ENCODE data around the gene NFIA.

NFIA gene

DNA sequence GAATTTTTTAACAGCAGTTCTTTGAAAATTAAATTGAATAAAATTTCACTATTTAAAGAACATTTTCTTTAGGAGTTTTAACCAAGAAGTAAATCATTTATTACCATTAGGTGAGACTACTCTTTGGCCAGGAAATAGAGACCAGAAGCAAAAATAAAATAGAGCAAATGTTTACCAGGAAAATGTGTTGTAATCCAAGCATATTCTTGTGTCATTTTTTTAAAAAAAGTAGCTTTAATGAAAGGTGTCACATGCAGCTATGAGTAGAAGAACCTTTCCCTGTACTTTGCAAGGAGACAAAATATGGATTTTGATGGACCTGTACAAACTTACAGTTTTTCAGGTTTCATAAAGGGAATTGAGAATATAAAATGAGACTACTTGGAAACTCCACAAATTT lies 140.8 kb downstream of the NFIA start:
- no peak overlapping the region for H3K4me3 ChIP-seq
- H3K27ac ChIP-seq = no peak overlapping the region

DNA sequence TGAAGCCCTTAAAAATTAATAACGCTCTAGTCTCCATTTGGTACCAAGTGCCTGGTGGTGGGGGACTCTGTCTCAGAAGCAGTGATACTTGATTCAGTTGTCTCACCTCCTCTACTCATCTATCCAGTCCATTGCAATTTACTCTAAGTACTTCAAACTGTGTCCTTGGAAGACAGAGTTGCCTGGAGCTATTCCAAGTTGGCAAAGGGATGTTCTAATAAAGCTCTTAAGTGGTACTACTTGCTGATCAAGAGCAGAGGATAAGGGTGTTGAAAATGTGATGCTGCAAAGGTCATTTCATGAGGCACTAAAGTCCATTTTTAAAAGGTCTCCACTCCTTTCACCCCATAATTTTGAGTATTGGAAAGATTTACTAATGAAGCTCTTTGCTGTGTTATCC lies 142.2 kb downstream of the NFIA start:
- peak overlapping the region in 1 of 21 experiments; percentile 3 for H3K27ac ChIP-seq

DNA sequence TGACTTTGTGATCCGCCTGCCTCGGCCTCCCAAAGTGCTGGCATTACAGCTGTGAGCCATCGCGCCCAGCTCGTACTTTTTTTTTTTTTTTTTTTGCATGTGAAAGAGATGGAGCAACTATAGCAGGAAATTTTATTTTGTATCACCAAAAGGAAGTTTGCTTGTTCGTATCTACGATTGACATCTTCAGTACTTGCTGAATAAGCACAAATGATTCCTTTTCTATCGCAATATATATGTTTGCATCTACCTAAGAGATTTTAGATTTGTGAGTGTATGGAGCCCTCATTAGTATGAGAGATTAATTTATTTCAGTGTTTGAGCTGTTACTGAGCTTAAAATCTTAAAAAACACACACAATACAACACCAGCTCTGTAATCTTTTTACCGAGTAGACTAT lies 143.1 kb downstream of the NFIA start:
- Histone ChIP-seq H3K27ac (peak overlapping the region in 1 of 21 experiments; percentile 44), H3K4me3 (no peak overlapping the region)

More for the DNA sequence above, 142.2 kb downstream of the NFIA start:
- H3K4me3 ChIP-seq = no peak overlapping the region

DNA sequence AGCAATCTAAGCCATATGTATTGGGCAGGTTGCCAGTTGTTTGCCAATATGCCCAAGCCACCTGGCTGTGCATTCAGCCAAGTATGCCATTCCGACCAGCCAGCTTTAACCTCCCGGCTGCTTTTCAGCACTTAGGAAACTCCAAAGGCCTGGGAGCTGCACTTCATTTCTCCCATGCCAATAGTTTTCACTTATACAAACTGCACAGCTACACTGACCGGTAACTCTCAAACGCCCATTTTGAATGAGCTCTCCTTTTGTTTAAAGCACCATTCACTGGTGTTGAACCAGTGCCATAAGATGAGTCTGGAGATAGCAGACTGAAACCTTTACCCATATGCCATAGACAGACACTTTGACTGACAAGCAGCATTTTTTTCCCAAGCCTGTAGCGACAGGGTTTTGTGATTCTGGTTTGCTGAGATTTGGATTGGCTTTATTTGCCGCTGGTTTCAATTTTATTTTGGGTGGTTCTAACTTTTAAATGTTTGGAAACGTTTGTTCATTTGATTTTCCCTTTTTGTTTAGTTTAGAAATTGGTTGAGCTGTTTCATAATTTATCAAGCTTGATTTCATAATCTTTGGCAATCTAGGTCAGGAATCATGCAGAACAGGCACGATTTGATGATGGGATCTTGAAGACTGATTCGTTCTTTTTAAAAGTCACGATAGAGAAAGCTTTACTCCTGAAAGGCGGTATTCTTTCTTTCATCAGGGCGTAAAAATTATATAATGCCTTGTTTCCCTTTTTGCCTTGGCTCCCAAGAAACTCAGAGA lies 144.6 kb downstream of the NFIA start:
- peak overlapping the region in 16 of 21 experiments; percentile 11 to 76 (median 42) for H3K27ac ChIP-seq

DNA sequence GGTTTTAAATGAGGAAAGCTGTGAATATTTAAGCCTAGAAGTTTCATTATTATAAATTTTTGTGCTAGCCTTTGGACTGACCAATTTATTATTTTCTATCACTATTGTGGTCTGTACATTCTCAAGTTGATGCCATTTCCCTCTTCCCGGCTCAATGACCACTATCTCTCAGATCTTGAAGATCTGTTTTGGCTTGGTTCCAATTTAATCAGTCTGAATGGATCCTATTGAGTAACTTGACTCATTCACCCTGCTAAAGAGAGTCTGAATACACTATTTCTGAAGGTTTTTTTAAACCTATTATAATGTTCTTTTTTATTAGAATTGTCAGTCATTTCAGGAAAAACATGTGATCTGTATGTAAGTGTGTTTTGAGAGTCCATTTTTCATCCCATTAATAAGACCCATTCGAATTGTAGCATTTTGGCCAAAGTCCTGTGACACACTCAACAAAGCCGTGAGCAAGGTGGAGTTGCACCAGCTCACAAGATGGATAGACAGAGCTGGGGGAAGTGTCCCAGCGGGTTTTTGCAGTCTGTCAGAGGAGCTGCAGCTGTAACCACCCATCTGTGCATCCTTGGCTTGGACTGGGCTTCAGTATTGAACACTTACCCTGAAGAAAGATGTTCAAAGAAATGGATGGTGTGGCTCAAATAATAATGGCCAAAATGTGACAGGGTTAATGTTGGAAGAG lies 145.6 kb downstream of the NFIA start:
- Histone ChIP-seq H3K4me3 (no peak overlapping the region), H3K27ac (peak overlapping the region in 10 of 21 experiments; percentile 17 to 76 (median 50))

More for the DNA sequence above, 144.6 kb downstream of the NFIA start:
- H3K4me3 ChIP-seq = peak overlapping the region in 2 of 7 experiments; percentile 5 to 29

DNA sequence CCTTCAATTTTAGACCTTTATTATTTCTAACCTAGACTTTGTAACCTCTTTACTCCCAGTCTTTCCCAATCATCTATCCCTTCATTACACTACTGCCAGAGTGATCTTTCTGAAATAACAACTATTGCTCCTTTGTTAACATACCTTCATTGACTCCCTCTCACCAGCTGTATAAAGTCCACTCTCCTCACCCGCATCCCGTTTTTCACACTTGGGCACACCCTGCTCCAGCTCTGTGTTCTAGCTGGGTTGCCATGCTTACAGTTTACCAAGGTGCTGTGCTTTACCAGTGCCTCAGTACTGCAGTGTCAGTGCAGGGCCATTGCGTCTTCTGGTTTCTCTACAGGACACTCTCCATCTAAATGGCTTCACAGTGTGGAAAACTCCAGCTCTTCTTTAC lies 148.2 kb downstream of the NFIA start:
- Histone ChIP-seq H3K27ac (no peak overlapping the region), H3K4me3 (no peak overlapping the region)

DNA sequence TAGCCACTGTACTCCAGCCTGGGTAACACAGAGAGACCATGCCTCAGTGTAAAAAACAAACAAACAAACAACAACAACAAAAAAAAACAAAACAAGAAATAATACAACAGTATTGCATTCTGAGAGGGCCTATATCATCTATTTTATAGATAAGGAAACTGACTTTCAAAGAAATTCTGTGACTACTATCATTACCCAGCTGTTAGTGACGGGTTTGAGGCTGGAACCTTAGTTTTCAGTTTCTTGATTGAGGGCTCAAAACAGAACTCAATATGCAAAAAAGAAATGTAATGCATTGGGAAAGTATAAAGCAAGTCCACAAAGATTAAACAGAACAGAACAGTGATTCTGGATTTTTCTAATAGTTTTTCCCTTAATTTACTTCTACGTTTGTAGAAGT lies 149.4 kb downstream of the NFIA start:
- no peak overlapping the region for H3K27ac ChIP-seq

DNA sequence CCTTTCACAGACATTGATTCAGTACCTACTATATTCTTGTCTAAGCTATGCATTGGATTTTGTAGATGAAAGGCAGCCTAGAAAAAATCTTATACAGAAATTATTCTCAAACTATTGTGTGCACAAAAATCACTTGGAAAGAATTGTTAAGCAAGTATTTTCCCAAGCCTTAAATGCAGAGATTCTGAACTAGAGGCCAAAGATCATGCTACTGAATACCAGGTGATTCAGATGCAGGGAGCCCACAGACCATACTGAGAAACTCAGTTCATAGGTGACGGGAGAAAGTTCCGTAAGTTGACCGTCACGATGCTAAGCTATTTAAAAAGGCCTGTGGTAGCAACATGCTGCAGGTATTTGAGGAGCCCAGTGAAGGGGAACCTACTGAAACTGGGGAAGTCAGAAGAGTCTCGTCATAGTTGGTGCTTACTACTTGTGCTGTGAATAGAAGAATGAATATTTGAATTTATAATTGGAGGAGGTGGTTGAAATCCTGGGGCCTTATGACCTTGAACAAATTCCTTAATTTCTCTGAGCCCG lies 150.8 kb downstream of the NFIA start:
- H3K27ac ChIP-seq = no peak overlapping the region
- no peak overlapping the region for H3K4me3 ChIP-seq

More for the DNA sequence above, 149.4 kb downstream of the NFIA start:
- no peak overlapping the region for H3K4me3 ChIP-seq

DNA sequence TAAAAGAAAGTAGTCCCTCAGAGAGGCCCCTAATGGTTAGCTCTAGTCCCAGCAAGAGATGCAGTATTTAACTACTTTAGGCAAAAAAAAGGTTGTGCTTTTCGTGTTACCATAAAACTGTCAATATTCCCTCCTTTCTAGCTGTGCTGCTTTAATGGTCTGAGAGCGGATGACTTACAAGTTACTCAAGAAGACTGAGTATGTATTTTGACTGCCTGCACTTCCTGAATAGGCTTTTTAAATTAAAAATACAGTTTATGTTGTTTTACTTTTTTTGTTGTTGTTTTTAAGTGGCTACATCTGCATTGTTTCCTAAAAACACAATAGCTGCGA lies 152.2 kb downstream of the NFIA start:
- Histone ChIP-seq H3K27ac (no peak overlapping the region), H3K4me3 (no peak overlapping the region)

DNA sequence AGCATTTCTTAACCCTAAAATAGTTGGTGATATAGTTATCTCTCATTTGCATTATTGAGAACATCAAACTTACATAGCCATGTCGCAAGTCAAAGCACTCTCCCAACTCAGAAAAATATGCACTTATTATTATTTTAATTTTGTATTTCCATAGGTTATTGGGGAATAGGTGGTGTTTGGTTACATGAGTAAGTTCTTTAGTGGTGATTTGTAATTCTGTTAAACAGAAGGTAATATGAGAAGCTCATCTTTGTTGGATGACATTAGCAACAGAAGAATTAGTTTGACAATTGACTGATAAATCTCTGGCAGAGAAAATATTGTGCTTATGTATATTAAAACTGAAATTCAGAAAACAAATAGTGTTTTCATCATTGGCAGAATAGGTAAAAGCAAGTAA lies 154.8 kb downstream of the NFIA start:
- Histone ChIP-seq H3K4me3 (no peak overlapping the region), H3K27ac (no peak overlapping the region)

DNA sequence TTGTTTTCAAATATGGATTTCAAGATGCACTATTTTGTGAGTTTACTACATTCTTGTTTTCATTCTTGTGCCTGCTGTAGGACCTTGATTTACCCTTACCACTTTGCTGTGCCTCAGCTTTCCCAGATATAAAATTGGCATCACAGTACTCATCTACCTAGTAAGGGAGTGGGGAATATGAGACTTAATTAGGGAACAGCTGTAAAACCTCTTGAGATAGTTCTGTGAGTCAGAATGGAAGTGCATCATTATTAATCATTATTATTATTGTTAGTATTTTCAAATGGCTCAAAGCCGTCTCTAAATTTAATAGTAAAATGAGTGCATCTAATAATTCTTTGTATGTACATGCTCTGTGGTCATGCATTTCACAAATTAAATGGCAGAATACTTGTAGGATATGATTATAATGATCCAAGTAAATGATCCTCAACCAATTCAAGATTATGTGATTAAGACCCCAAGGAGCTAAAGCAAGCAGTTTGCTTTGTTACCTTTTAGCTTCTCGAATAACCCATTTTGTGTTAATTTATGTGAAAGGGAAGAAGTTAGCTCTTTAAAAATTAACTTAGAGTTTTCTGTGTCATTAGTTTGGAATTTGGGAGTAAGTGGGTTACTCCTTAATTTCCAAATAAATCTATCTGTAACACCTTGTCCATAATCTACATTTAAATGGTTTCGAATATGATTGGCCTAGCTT lies 155.4 kb downstream of the NFIA start:
- no peak overlapping the region for H3K27ac ChIP-seq
- no peak overlapping the region for H3K4me3 ChIP-seq

DNA sequence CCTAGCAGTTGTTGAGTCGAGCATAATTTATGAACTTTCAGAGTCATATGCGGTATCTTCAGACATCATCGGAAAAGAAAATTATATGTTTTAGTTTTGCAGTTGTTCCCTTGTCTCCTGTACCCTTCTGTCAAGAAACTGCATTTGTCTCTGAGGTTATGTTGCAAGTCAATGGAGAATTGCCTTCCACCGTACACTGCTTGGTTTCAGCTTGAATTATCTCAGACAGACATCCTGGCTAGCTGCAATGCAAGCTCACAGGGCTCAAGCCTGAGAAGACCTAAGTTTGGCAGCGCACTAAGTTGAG lies 156.0 kb downstream of the NFIA start:
- no peak overlapping the region for H3K27ac ChIP-seq
- no peak overlapping the region for H3K4me3 ChIP-seq

DNA sequence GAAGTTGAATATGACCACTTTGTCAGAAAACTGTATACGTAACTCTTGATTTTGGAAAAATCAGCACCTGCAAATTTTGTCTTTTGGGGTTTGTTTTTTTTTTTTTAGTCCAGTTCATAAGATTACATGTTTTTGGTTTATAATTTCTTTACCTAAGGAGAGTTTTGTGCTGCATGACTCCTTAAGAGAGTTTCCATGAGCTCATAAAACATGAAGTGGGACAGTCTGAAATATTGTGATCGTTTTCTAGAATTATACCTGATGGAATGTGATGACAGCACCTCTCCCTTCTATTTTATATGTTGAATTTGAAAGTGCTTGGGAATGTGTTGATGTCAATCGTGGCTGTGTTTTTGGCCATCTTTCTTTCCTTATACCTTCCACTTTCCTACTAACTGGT lies 158.5 kb downstream of the NFIA start:
- H3K27ac ChIP-seq = peak overlapping the region in 8 of 21 experiments; percentile 39 to 74 (median 60)
- H3K4me3 ChIP-seq = no peak overlapping the region

DNA sequence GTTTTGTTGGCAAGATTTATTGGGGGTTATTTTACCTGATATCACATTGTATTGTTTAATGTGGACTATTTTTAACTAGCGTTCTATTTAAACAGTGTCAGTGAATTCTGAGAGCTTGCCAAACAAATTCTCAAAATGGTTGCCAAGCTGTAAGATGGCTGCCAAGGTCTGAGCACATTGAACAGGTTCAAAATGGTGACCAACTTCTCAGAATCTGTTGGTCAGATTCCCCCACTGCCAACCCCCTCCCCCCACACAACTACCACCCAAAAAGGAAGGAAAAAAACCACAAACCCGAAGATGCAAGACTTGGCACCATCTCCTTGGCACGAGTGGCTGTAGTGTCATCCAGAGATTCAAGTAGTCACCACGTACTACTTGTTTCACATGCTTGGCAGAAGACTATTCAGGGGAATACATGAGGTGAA lies 159.1 kb downstream of the NFIA start:
- H3K27ac ChIP-seq = peak overlapping the region in 13 of 21 experiments; percentile 12 to 74 (median 55)
- H3K4me3 ChIP-seq = peak overlapping the region in 1 of 7 experiments; percentile 25

DNA sequence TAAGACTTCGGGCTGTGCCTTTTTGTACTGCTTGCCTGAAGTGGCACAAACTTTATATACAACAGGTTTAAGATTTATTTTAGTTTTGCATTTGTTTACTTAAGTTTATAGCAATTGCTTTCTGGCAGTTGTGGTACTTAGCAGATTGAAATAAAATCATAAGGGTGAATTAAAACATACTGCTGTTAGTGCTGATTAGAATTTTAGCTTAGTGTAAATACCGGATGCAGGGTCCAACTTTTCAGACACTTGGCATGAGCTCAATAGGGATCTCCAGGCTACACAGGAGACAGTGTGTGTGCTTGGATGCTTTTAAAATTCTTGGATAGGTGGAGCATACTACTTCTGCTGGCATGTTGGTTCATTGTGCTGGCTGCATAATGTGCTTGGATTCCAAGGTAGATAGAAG lies 159.6 kb downstream of the NFIA start:
- peak overlapping the region in 14 of 21 experiments; percentile 8 to 74 (median 54) for H3K27ac ChIP-seq
- peak overlapping the region in 1 of 7 experiments; percentile 25 for H3K4me3 ChIP-seq

DNA sequence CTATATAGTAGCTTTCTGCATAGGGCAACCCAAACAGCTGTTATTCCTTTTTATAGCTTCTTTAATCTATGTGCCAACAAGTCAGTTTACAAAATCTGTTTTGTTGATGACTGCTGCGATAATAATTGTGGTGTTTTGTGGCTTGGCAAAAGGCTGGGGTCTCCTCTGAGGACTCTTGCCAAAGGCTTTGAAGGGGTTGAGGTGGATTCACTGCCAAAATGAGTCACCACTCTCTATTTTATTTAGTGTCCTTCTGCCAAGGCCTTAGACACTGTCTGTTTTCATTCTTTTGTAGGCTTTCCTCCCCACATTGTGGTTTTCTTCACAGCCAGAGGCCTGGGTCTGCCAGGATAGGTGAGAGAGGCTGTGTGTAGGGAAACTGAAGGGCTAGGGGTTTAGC lies 161.8 kb downstream of the NFIA start:
- Histone ChIP-seq H3K4me3 (no peak overlapping the region), H3K27ac (peak overlapping the region in 2 of 21 experiments; percentile 16 to 23)

DNA sequence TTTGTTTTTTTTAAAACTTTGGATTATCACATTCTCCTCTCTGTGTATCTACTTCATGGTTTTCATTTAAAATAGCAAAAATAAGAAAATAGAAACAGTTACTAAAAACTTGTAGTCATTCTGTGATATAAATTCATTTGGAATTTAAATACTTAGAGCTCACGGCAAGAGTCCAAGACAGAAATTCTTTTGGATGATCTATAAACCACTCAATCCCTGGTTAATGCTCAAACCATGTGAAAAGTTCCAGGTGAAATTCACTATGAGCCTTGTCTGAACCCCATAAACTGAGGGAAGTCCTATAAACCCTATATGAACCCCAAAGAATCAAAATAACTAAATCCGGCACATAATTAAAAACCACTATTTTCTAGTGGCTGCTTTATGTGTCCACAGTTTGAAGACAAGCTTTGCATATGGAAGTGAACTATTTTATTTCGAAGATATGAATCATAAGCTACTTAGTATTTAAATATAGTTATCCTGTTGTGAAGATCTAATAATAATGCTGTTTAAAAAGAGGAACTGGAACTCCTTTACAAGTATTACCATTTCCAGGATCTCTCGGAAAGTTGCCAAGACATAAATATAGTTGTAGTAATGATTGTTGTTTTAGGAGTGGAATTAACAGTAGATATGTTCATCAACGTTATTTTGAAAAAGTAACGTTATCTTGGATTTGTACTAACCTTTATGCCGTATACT lies 163.5 kb downstream of the NFIA start:
- Histone ChIP-seq H3K4me3 (no peak overlapping the region), H3K27ac (no peak overlapping the region)

DNA sequence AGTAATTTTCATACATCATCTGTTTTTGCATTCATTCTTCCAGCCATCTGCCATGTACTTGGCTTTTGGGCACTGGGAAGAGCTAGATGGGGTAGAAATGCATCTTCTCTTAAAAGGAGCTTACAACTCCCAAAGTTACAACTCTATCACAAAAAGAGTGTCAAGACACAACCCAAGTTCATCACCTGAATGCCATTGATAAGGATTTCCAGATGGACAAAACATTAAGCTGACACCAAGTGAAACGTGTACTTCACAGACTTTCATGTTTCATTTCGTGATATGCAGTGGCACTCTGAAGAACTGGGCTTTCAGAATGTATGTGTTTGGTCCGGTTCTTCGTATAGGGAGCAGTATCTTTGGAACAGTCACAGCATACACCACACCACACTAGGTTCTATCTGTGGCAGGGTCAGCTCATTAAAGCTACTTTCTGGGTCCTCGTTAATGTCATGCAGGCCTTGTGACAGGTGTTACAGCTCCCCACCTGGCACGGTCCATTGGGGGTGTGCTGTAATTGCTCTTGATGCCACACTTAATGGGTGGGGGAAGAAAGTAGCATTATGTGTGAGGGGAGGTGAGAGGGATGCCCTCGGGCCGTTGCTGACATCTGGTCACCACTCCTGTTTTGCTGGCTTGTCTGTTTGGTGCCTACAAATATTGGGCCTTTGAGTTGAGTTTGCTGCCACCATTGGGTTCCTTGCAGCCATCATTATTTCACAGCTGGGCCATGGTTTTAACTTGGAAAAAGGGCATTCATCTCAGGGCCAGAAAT lies 164.9 kb downstream of the NFIA start:
- H3K27ac ChIP-seq = no peak overlapping the region

More for the DNA sequence above, 164.9 kb downstream of the NFIA start:
- no peak overlapping the region for H3K4me3 ChIP-seq
